SK-N-SH treated with all-trans-retinoic acid at 6 μM for 48 hours (cell line): ENCODE data around the gene ROCK2.

Experiments used
- ATAC-seq: fragments of 200-7000 bp; cut with Tn5 transposase; 3 replicates; pipeline ENCODE4 v1.9.1; 2020; ENCODE audit warnings: mild to moderate bottlenecking, moderate library complexity
- ARNTL ChIP-seq: fragments of 450-650 bp; formaldehyde crosslinking; IDR thresholded peaks from 2 replicates; pipeline ENCODE4 v1.5.0; 2020; ENCODE audit warnings: low read depth, mild to moderate bottlenecking, moderate library complexity, borderline replicate concordance
- BACH2 ChIP-seq: fragments of 250-450 bp; sonication (Bioruptor Pico); IDR thresholded peaks from 2 replicates; pipeline ENCODE4 v1.9.0; 2021; ENCODE audit warnings: mild to moderate bottlenecking, borderline replicate concordance
- CSDC2 ChIP-seq: fragments of 250-450 bp; sonication (Bioruptor Pico); IDR thresholded peaks from 2 replicates; pipeline ENCODE4 v1.5.0; 2020; ENCODE audit warnings: mild to moderate bottlenecking, moderate library complexity
- ESRRG ChIP-seq: fragments of 250-450 bp; sonication (Bioruptor Pico); IDR thresholded peaks from 2 replicates; pipeline ENCODE4 v1.6.1; 2021; ENCODE audit warnings: mild to moderate bottlenecking
- GLIS3 ChIP-seq: fragments of 250-450 bp; sonication (Bioruptor Pico); IDR thresholded peaks from 2 replicates; pipeline ENCODE4 v1.5.0; 2020; ENCODE audit warnings: mild to moderate bottlenecking, moderate library complexity
- ISL1 ChIP-seq: fragments of 250-450 bp; sonication (Bioruptor Pico); IDR thresholded peaks from 2 replicates; pipeline ENCODE4 v2.1.2; 2022; ENCODE audit warnings: mild to moderate bottlenecking, moderate library complexity
- OSR1 ChIP-seq: fragments of 250-450 bp; sonication (Bioruptor Pico); IDR thresholded peaks from 2 replicates; pipeline ENCODE4 v1.8.0; 2022; ENCODE audit warnings: moderate library complexity, mild to moderate bottlenecking, inconsistent platforms
- PATZ1 ChIP-seq: fragments of 250-450 bp; sonication (Bioruptor Pico); IDR thresholded peaks from 2 replicates; pipeline ENCODE4 v1.8.0; 2020; ENCODE audit warnings: mild to moderate bottlenecking, moderate library complexity, borderline replicate concordance
- PPARA ChIP-seq: fragments of 250-450 bp; sonication (Bioruptor Pico); IDR thresholded peaks from 2 replicates; pipeline ENCODE4 v1.5.0; 2020; ENCODE audit warnings: mild to moderate bottlenecking, borderline replicate concordance
- RARB ChIP-seq: fragments of 250-450 bp; sonication (Bioruptor Pico); IDR thresholded peaks from 2 replicates; pipeline ENCODE4 v1.8.0; 2021; ENCODE audit warnings: mild to moderate bottlenecking, moderate library complexity
- SNAI2 ChIP-seq: fragments of 250-450 bp; sonication (Bioruptor Pico); IDR thresholded peaks from 2 replicates; pipeline ENCODE4 v1.5.0; 2020; ENCODE audit warnings: mild to moderate bottlenecking, moderate library complexity
- TCF4 ChIP-seq: fragments of 250-450 bp; sonication (Bioruptor Pico); IDR thresholded peaks from 2 replicates; pipeline ENCODE4 v1.8.0; 2021; ENCODE audit warnings: mild to moderate bottlenecking, moderate library complexity, borderline replicate concordance
- TSHZ2 ChIP-seq: fragments of 250-450 bp; sonication (Bioruptor Pico); IDR thresholded peaks from 2 replicates; pipeline ENCODE4 v1.5.0; 2020; ENCODE audit warnings: mild to moderate bottlenecking, moderate library complexity
- ZC3H10 ChIP-seq: fragments of 250-450 bp; sonication (Bioruptor Pico); IDR thresholded peaks from 2 replicates; pipeline ENCODE4 v1.5.1; 2021; ENCODE audit warnings: mild to moderate bottlenecking, moderate library complexity
- ZFP3 ChIP-seq: fragments of 250-450 bp; sonication (Bioruptor Pico); IDR thresholded peaks from 2 replicates; pipeline ENCODE4 v1.5.0; 2020; ENCODE audit warnings: mild to moderate bottlenecking, moderate library complexity
- ZFP30 ChIP-seq: fragments of 450-650 bp; formaldehyde crosslinking; IDR thresholded peaks from 2 replicates; pipeline ENCODE4 v1.5.0; 2022; ENCODE audit warnings: mild to moderate bottlenecking, moderate library complexity
- ZNF565 ChIP-seq: fragments of 450-650 bp; formaldehyde crosslinking; conservative IDR thresholded peaks from 2 replicates; pipeline ENCODE4 v1.5.0; 2020; ENCODE audit warnings: low read depth, mild to moderate bottlenecking, moderate library complexity
- ZNF70 ChIP-seq: fragments of 450-650 bp; formaldehyde crosslinking; IDR thresholded peaks from 2 replicates; pipeline ENCODE4 v1.5.0; 2020; ENCODE audit warnings: mild to moderate bottlenecking, moderate library complexity
- ZNF8 ChIP-seq: fragments of 450-650 bp; formaldehyde crosslinking; IDR thresholded peaks from 2 replicates; pipeline ENCODE4 v1.5.0; 2020; ENCODE audit warnings: mild to moderate bottlenecking, moderate library complexity
- TF ChIP-seq, protein P1 (sequence below): fragments of 250-450 bp; sonication (Bioruptor Pico); IDR thresholded peaks from 2 replicates; pipeline ENCODE4 v1.8.0; 2021; ENCODE audit warnings: low read depth, mild to moderate bottlenecking, moderate library complexity, borderline replicate concordance
- TF ChIP-seq, protein P2 (sequence below): fragments of 250-450 bp; sonication (Bioruptor Pico); IDR thresholded peaks from 2 replicates; pipeline ENCODE4 v1.5.1; 2020; ENCODE audit warnings: low read depth, mild to moderate bottlenecking, moderate library complexity

ROCK2 gene

GRCh38 chr2:11320698-11321492, 23.5 kb downstream of the ROCK2 start (continued):
- TF ChIP-seq ZNF70 (no peak), ISL1 (CRISPR knock-in tag) (no peak), TCF4 (CRISPR knock-in tag) (no peak), TSHZ2 (CRISPR knock-in tag) (no peak)
- TF ChIP-seq, all 23 proteins: peak for 0

- TF ChIP-seq ZC3H10 (no peak), TCF4 (CRISPR knock-in tag) (no peak), ARNTL (CRISPR knock-in tag) (no peak), OSR1 (CRISPR knock-in tag) (no peak), ESRRG (CRISPR knock-in tag) (no peak), CSDC2 (no peak), ZFP3 (CRISPR knock-in tag) (no peak), BACH2 (CRISPR knock-in tag) (no peak), PPARA (CRISPR knock-in tag) (no peak), GLIS3 (CRISPR knock-in tag) (no peak), RARB (CRISPR knock-in tag) (no peak), ISL1 (CRISPR knock-in tag) (no peak), ZNF8 (no peak), TSHZ2 (CRISPR knock-in tag) (no peak), SNAI2 (CRISPR knock-in tag) (no peak), ZNF565 (no peak)
- TF ChIP-seq, protein P1, sequence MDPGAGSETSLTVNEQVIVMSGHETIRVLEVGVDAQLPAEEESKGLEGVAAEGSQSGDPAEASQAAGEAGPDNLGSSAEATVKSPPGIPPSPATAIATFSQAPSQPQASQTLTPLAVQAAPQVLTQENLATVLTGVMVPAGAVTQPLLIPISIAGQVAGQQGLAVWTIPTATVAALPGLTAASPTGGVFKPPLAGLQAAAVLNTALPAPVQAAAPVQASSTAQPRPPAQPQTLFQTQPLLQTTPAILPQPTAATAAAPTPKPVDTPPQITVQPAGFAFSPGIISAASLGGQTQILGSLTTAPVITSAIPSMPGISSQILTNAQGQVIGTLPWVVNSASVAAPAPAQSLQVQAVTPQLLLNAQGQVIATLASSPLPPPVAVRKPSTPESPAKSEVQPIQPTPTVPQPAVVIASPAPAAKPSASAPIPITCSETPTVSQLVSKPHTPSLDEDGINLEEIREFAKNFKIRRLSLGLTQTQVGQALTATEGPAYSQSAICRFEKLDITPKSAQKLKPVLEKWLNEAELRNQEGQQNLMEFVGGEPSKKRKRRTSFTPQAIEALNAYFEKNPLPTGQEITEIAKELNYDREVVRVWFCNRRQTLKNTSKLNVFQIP, result no peak
- TF ChIP-seq, protein P2, sequence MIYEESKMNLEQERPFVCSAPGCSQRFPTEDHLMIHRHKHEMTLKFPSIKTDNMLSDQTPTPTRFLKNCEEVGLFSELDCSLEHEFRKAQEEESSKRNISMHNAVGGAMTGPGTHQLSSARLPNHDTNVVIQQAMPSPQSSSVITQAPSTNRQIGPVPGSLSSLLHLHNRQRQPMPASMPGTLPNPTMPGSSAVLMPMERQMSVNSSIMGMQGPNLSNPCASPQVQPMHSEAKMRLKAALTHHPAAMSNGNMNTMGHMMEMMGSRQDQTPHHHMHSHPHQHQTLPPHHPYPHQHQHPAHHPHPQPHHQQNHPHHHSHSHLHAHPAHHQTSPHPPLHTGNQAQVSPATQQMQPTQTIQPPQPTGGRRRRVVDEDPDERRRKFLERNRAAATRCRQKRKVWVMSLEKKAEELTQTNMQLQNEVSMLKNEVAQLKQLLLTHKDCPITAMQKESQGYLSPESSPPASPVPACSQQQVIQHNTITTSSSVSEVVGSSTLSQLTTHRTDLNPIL (CRISPR knock-in tag), result no peak
- TF ChIP-seq, all 23 proteins: peak for 0
- ATAC-seq, result no peak
Measured at GRCh38 chr2:11319939-11320338, 24.5 kb downstream of the ROCK2 start.

DNA sequence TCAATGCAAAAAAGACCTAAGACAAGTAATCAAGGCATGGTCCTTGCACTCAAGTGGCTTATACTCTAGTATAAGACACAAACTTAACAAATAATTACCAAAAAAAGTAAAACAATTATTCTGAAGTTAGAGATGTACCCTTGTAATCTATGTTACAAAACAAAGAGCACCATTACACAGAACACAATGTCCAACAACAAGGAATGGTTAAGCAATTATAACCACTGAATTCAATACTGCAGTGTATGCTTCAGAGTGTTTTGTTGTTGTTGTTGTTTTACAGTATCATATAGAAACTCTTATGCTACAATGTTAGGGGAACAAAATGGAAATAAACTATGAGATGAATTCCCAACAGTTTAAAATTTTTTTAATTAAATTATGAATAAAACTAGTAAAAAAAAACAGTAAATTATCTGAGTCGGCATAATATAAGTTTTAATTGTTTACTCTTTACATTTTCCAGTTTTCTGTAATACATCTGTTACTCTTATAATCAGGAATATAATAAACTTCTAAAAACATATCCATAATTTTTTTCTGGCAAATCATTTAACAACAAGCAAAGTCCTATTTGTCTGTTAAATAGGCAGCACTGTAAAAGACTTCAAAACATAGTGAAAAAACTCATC, 29.2 kb downstream of the ROCK2 start:
- ATAC-seq, result no peak
- TF ChIP-seq ESRRG (CRISPR knock-in tag), result no peak
- no peak for TF ChIP-seq PATZ1 (CRISPR knock-in tag)
- no peak for TF ChIP-seq ZFP30 (CRISPR knock-in tag)
- TF ChIP-seq TCF4 (CRISPR knock-in tag), result no peak
- TF ChIP-seq, protein P1, result no peak
- no peak for TF ChIP-seq CSDC2
- TF ChIP-seq ISL1 (CRISPR knock-in tag), result no peak
- TF ChIP-seq ZFP3 (CRISPR knock-in tag), result no peak
- TF ChIP-seq ZNF8, result no peak
- TF ChIP-seq TSHZ2 (CRISPR knock-in tag), result no peak
- no peak for TF ChIP-seq ZC3H10
